ENCODE results near the gene C1orf35. TPM values are rescaled to one million over a fixed set of nuclear protein-coding genes. Genes with fewer than 3 reads are reported as not detected.

Gene C1orf35
- total RNA-seq, 1 donor: 5.6 TPM

DNA sequence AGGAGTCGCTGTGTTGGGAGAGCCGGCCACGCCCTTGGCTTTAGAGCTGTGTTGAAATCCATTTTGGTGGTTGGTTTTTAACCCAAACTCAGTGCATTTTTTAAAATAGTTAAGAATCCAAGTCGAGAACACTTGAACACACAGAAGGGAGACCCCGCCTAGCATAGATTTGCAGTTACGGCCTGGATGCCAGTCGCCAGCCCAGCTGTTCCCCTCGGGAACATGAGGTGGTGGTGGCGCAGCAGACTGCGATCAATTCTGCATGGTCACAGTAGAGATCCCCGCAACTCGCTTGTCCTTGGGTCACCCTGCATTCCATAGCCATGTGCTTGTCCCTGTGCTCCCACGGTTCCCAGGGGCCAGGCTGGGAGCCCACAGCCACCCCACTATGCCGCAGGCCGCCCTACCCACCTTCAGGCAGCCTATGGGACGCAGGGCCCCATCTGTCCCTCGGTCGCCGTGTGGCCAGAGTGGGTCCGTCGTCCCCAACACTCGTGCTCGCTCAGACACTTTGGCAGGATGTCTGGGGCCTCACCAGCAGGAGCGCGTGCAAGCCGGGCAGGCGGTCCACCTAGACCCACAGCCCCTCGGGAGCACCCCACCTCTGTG lies 4.7 kb downstream of the C1orf35 start:
- no peak for DNase-seq (ENCODE audit: low read depth)
- H3K4me3 ChIP-seq (ENCODE audit: low read depth, low read length): no peak overlapping the region
- TF ChIP-seq, protein P1, sequence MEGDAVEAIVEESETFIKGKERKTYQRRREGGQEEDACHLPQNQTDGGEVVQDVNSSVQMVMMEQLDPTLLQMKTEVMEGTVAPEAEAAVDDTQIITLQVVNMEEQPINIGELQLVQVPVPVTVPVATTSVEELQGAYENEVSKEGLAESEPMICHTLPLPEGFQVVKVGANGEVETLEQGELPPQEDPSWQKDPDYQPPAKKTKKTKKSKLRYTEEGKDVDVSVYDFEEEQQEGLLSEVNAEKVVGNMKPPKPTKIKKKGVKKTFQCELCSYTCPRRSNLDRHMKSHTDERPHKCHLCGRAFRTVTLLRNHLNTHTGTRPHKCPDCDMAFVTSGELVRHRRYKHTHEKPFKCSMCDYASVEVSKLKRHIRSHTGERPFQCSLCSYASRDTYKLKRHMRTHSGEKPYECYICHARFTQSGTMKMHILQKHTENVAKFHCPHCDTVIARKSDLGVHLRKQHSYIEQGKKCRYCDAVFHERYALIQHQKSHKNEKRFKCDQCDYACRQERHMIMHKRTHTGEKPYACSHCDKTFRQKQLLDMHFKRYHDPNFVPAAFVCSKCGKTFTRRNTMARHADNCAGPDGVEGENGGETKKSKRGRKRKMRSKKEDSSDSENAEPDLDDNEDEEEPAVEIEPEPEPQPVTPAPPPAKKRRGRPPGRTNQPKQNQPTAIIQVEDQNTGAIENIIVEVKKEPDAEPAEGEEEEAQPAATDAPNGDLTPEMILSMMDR (IDR thresholded peaks at IDR 0.05; ENCODE audit: insufficient read depth, low read depth, low read length): no peak

DNA sequence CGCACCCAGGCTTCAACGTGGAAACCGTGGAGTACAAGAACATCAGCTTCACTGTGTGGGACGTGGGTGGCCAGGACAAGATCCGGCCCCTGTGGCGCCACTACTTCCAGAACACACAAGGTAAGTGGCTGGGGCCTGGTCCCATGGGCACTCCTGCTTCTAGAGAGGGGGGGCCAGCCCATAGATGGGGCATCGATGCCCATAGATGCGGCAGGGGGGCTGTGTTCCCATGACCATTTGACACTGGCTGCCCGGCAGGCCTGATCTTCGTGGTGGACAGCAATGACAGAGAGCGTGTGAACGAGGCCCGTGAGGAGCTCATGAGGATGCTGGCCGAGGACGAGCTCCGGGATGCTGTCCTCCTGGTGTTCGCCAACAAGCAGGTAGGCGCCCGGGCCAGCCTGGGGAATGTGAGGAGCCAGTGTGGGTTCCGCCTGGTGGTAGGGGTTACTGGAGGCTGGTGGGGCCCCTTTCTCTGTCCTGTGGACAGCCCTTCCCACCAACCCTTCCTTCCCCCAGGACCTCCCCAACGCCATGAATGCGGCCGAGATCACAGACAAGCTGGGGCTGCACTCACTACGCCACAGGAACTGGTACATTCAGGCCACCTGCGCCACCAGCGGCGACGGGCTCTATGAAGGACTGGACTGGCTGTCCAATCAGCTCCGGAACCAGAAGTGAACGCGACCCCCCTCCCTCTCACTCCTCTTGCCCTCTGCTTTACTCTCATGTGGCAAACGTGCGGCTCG lies 5.6 kb downstream of the C1orf35 start:
- TF ChIP-seq, protein P1 (IDR thresholded peaks at IDR 0.05; ENCODE audit: insufficient read depth, low read depth, low read length): no peak
- no peak for DNase-seq (ENCODE audit: low read depth)
- no peak overlapping the region for H3K4me3 ChIP-seq (ENCODE audit: low read depth, low read length)

DNA sequence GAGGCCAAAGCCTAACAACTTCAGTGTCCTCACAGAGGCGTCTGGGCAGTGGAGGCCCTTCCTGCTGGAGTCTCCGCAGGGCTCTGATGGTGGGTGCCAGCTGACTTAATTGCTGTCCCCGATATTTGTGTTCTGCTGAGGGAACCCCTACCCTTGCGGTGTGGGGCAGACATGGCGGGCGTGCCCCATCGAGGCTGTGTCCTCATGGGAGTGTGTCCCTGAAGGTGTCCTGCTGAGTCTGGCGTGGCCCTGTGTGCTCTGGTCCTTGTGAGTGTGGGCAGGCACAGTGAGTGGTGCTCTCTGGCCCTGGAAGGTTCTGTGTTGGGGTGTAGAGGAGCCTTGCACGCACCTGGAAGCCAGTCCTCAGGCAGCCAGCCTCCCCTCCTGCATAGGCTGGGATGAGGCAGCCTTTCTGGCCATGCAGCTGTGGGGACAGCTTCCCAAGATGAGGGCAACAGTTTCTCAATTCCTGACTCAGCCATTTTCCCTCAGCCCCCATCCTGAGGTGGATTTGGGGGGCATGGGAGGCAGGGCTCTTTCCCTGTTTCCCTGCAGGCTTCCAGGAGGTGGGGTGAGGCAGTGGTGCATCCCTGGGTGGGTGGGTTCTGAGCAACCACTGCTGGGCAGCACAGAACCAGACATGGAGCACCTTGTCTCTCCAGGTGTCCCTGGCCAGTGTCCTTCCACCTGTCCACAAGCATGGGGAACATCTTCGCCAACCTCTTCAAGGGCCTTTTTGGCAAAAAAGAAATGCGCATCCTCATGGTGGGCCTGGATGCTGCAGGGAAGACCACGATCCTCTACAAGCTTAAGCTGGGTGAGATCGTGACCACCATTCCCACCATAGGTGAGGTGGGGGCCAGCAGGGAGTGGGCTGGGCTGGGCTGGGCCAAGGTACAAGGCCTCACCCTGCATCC lies 6.5 kb downstream of the C1orf35 start:
- DNase-seq (ENCODE audit: low read depth): no peak
- H3K4me3 ChIP-seq (ENCODE audit: low read depth, low read length): no peak overlapping the region
- TF ChIP-seq, protein P1 (IDR thresholded peaks at IDR 0.05; ENCODE audit: insufficient read depth, low read depth, low read length): no peak

DNA sequence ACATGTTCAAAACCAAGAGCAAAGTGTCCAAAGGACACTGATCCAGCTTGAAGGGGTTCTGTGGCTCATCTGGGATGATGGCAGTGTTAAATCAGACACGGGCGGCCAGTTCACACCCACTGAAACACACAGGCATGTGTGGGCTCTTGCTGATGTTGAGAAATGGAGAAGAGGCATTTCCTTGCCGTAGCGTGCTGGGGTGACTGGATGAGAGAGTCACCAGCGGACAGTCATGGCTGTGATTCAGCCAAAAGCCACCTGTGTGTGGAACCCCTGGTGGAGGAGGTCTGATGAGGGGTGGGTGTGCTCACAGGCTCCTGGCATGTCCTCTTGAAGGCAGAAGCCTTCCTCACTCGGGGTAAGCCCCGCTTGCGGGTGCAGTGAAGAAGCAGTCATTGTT lies 7.2 kb downstream of the C1orf35 start:
- no peak for DNase-seq (ENCODE audit: low read depth)
- TF ChIP-seq, protein P1 (IDR thresholded peaks at IDR 0.05; ENCODE audit: insufficient read depth, low read depth, low read length): no peak
- no peak overlapping the region for H3K4me3 ChIP-seq (ENCODE audit: low read depth, low read length)

DNA sequence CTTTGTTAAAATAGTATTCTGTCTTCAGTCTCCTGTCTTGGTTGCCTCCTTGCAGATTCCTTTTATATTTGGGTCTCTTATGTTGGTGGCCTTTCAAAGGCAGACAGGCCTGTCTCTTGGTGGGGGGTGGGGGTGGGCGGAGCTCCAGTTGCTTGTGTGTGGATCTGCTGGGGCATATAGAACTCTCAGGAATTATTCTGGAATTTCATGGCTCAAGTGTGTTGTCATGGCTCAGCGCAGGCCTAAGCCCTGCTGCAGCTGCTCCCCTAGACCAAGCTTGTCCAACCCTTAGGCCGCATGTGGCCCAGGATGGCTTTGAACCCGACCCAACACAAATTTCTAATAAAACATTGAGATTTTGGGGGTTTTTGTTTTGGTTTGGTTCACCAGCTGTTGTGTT lies 8.0 kb downstream of the C1orf35 start:
- DNase-seq (ENCODE audit: low read depth): no peak
- TF ChIP-seq, protein P1 (IDR thresholded peaks at IDR 0.05; ENCODE audit: insufficient read depth, low read depth, low read length): no peak
- no peak overlapping the region for H3K4me3 ChIP-seq (ENCODE audit: low read depth, low read length)

DNA sequence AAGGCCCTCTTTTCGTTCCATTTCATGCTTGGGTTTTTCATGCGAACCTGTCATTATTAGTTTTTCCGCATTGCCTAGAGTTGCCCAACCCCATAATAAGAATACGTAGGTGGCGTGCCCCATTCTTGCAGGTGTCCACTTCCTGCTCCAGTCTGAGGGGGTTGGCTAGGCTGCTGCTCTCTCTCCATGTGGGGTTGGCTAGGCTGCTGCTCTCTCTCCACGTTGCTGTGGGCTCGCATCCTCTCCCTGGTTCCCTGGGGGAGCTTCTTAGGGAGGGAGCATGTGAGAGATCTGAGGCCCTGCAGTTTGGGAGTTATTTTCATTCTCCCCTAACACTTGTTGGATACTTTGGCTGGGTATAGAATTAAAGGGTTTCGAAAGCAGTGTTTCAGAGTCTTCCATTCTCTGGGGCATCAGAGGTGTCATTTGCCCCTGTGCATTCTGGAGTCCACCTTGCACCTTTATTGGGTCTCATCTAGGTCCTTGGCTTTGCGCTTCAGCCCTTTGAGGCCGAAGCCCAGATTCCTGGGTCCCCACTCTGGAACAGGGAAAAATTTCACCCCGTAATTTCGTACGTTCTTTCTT lies 8.6 kb downstream of the C1orf35 start:
- TF ChIP-seq, protein P1 (IDR thresholded peaks at IDR 0.05; ENCODE audit: insufficient read depth, low read depth, low read length): no peak
- no peak for DNase-seq (ENCODE audit: low read depth)
- no peak overlapping the region for H3K4me3 ChIP-seq (ENCODE audit: low read depth, low read length)
